HG02884 (cell line): Measurements from ENCODE around the gene OBSCN.

ENCODE experiments used
- ATAC-seq: cut with Tn5 transposase; IDR thresholded peaks from one replicate; pipeline ENCODE4 v1.9.1; 2021; ENCODE audit warnings: mild to moderate bottlenecking, moderate library complexity; ENCODE audit not compliant: unreplicated experiment

OBSCN gene, protein sequence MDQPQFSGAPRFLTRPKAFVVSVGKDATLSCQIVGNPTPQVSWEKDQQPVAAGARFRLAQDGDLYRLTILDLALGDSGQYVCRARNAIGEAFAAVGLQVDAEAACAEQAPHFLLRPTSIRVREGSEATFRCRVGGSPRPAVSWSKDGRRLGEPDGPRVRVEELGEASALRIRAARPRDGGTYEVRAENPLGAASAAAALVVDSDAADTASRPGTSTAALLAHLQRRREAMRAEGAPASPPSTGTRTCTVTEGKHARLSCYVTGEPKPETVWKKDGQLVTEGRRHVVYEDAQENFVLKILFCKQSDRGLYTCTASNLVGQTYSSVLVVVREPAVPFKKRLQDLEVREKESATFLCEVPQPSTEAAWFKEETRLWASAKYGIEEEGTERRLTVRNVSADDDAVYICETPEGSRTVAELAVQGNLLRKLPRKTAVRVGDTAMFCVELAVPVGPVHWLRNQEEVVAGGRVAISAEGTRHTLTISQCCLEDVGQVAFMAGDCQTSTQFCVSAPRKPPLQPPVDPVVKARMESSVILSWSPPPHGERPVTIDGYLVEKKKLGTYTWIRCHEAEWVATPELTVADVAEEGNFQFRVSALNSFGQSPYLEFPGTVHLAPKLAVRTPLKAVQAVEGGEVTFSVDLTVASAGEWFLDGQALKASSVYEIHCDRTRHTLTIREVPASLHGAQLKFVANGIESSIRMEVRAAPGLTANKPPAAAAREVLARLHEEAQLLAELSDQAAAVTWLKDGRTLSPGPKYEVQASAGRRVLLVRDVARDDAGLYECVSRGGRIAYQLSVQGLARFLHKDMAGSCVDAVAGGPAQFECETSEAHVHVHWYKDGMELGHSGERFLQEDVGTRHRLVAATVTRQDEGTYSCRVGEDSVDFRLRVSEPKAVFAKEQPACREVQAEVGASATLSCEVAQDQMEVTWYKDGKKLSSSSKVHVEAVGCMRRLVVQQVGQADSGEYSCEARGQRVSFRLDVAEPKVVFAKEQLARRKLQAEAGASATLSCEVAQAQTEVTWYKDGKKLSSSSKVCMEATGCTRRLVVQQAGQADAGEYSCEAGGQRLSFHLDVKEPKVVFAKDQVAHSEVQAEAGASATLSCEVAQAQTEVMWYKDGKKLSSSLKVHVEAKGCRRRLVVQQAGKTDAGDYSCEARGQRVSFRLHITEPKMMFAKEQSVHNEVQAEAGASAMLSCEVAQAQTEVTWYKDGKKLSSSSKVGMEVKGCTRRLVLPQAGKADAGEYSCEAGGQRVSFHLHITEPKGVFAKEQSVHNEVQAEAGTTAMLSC (N-terminal part only)

DNA sequence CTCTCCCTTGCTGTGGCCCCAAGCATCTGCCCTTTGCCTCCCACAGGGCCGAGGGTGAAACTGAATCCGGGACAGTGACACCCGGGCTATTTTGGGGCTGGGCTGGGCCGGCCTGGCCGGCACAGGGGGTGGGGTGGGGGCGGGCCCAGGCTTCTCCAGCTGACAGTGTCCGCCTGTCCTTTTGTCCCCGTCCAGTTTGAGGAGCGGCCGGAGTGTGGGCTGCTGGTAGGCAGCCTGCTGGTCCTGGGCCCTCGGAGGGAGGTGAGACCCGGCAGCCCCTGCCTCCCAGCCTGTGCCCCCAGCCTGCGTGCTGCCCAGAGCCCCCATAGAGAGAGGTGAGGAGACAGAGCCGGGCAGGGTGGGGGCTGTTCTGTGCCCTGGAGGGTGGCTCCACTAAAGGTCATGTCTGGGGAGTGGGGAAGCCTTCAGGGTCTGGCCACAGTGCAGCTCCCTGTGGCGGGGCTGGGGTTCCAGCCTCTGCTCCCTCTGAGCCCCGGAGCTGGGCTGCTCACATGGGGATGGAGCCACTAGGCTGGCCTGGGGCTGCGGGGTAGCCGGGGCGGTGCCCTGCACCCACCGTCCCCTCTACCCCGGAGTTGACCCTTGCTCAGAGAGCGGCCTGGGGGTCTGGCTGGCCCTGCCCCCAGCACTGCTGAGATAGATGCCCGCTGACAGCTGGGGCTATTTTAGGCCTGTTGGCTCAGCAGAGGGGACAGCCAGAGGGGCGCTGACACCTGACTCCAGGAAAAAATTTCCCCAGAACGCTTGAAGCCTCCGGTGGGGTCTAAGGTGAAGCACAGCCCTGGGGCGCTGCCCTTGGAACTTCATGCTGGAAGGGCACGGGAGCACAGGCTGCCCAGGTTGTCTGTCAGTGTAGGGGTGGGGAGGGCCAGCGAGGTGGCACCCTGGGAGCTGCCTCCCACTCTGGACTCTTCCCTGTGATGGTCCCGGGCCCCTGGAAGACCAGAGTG is at the start of gene OBSCN:
TSS of gene OBSCN (plus strand) at position 194 of the 971 bp plus-strand sequence. CDS start 3,740 bp downstream, outside the sequence.
- no peak for ATAC-seq

DNA sequence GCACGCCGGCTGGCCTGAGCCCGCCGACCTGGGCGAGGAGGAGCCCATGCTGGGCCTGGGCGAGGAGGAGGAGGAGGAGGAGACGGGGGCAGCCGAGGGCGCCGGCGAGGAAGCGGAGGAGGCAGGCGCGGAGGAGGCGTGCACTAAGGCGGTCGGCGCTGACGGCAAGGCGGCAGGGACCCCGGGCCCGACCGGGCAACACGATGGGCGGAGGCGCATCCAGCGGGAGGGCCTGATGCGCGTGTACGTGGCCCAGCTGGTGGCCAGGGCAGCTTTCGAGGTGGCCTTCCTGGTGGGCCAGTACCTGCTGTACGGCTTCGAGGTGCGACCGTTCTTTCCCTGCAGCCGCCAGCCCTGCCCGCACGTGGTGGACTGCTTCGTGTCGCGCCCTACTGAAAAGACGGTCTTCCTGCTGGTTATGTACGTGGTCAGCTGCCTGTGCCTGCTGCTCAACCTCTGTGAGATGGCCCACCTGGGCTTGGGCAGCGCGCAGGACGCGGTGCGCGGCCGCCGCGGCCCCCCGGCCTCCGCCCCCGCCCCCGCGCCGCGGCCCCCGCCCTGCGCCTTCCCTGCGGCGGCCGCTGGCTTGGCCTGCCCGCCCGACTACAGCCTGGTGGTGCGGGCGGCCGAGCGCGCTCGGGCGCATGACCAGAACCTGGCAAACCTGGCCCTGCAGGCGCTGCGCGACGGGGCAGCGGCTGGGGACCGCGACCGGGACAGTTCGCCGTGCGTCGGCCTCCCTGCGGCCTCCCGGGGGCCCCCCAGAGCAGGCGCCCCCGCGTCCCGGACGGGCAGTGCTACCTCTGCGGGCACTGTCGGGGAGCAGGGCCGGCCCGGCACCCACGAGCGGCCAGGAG is 49.5 kb upstream of the OBSCN start:
- no peak for ATAC-seq

DNA sequence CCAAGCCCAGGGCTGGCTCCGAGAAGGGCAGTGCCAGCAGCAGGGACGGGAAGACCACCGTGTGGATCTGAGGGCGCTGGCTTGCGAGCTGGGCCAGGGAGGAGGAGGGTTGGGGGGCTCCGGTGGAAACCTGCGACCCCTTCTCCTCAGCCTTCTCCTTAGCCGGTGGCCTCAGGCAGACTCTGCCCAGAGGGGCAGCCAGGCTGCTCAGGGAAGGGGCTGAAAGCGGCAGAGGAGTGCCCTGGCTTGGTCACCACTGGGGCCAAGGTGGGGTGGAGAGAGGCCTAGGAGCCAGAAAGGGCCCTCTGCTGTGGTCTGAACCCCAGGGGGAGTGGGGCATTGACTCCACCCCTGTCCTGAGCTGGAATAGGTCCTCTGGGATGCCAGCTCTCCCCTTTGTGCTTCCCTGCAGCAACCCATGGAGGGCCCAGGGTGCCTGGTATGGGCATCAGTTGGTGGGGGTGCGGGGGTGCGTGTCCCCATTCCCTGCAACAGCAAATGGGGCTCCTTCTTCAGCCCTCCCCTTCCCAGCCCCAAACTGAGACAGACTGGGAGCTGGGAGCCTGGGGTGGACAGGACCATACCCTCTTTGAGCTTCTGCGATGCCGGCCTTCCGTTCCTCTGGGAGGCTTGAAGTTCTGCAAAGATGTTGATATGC is 48.7 kb upstream of the OBSCN start:
- ATAC-seq = no peak

DNA sequence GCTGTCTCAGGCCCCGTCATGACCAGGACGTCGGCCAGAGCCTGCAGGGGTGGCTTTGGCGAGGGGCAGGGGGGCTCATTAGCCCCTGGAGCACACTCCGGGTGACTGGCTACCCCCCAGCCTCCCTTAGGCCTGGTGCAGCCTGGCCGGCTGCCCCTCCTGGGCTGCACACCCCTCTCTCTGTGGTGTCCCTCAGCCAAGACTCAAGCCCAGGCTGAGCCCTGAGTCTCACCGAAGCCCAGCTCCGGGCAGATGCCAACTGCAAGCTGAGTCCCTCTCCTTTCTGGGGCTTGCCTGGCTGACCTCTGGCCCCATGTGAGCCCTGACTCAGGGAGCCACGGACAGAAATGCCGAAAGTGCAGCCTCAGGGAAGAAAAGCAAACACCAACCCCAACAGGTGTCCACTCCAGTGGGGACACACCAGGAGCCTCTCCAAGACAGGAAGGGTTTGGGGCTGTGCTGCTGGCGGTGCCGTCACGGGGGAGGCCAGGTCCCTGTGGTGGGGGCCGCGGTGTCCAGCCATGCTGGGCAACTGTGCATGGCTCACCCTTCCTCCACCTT is 47.6 kb upstream of the OBSCN start:
- no peak for ATAC-seq

DNA sequence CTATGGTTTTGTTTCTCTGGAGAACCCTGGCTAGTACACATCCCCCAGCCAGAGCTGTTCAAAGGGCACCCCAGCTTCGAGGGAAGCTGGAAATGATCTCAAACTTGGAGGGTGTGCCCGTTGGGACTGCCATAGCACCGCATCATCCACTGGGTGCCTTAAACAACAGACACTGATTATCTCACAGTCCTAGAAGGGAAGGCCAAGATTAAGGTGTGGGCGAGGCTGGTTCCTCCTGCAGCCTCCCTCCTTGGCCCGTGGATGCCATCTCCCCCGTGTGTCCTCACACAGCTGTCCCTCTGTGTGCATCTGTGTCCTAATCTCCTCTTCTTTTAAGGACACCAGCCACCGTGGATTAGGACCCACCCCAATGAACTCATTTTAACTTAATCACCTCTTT is 46.5 kb upstream of the OBSCN start:
- no peak for ATAC-seq

DNA sequence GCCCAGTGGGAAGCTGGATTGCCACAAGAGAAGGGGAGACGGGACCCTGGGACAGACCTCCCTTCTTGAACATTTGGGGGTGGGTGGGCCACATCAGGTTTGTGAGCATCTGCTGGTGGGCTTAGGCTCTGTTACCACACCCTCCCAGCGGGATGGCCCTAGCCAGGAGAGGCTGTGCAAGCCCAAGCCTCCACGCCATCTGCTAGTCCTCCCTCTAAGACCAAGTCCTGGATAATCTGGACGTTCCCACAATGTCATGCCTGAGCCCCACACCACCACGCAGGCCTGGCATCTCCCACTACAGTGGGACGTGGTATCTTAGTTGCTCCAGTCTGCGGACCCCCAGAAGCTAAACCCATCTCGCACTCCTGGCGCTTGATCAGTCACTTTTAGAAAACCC is 46.0 kb upstream of the OBSCN start:
- no peak for ATAC-seq

DNA sequence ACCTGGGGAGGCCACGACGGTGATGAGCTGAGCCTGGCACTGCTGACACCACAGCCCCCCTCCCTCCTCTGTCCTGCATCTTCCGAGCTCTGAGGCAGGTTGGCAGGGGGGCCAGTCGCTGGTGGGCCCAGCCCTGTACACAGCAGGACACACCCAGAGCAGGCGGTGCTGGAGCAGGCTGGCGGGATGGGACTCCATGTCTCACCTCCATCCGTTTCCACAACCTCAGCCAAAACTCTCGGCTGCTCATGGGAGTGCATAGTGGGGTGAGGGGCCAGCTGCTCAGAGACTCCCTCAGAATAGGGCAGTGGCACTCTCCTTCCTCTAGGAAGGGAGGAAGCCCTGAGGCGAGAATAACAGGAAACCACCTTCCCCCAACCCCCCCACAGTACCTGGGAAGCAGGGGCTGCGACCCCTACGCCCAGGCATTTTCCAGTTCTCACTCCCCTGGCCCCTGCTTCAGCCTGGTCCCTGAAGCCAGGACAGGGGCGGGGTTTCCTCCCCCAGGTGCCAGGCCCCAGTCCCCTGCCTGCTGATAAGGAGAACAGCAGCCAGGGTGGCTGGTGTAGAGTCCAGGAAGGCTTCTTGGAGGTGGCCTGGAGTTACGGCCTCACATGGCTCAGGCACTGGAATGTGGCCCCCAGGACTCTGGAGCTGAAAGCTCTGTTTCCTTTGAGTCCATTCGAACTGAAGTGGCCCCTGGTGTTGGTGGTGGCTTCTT is 45.4 kb upstream of the OBSCN start:
- ATAC-seq = no peak

DNA sequence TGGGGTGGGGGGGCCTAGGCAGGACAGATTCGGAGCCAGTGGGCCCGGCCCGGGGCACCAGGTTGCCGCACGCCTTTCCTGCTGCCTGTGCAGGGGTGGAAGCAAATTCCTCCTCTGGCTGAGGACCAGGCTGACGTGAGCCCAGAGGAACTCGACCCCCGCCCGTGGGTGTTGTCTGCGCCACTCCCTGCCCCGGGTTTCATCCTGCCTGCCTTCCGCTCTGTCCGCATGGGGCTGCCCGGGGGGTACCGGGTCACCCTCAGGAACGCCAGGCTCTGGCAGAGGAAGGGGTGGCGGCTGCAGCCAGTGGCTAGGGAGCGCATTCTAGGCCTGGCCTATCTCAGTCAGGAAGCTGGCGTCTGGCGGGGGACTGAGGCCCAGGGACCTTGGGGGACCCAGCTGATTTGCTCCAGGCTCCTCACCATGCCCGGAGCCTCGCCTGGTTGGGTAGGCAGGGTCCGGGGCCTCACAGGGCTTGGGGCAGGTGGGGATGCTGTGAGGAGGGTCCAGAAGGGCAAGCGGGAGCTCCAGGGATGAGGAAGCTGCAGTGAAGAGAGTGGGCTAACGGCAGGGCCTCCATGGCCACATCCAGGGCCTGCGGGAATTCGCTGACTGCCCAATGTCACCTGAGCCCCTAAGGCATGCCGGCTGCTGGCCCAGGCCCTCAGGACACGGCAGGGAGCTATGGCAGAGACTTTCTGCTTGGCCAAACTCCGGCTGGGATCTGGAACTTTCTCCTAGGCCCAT is 44.7 kb upstream of the OBSCN start:
- ATAC-seq = no peak

DNA sequence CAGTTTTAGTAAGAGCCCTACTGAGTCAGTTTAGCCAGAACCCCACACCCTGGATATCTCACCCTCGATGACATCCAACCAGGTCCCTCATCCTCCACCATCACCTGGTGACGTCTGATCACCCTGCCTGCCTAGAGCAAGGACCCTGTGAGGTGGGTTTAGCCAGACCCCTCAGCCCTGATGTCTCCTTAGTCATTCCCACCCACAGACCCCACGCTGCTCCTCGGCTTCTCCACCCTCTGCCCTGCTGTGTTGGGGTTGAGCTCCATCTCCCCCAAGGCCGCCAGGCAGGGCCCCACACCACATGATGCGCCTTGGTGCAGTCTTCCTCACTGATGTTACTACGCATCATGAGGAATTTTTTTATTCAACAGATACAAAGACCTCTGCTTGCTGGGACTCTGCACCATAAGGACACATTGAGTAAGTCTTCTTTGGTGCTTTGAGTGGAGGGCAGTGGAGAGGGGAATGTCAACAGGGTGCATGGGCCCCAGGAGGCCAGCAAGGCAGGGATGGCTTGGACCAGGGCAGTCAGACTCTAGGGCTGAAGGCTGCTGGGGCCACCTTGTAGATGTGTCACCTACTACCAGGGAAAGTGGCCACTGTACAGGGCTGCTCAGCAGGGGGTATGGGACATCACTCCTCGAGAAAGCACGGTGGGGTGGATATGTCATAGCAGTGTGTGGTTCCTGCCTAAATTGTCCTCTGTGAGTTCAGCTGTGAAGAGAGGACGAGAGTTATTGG is 43.9 kb upstream of the OBSCN start:
- no peak for ATAC-seq

DNA sequence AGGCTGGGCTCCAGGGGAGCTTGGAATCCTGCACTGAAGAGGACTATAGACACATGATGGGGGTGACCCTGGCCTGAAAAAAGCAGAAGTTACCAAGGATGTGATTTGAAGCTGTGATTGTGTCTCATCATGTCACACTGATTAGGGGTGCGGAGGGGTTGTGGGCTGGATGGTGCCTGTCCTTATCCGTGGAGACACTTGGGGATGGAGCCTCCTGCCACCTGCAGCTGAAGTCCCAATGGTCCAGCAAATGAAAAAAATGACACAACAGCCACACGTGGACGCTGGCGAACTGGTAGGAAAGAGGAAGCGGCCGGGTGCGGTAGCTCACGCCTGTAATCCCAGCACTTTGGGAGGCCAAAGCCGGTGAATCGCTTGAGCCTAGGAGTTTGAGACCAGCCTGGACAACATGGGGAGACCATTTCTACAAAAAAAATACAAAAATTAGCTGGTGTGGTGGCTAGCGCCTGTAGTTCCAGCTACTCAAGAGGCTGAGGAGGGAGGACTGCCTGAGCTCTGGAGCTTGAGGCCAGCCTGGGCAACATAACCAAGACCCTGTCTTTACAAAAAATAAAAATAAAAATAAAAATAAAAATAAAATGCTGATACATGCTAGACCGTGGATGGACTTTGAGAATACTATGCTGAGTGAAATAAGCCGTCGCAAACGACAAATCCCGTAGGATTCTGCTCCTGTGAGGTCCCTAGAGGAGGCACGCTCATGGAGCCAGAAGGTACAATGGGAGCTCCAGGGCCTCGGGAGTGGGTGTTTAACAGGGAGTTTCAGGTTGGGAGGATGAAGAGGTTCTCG is 43.1 kb upstream of the OBSCN start:
- peak; percentile 0 for ATAC-seq

DNA sequence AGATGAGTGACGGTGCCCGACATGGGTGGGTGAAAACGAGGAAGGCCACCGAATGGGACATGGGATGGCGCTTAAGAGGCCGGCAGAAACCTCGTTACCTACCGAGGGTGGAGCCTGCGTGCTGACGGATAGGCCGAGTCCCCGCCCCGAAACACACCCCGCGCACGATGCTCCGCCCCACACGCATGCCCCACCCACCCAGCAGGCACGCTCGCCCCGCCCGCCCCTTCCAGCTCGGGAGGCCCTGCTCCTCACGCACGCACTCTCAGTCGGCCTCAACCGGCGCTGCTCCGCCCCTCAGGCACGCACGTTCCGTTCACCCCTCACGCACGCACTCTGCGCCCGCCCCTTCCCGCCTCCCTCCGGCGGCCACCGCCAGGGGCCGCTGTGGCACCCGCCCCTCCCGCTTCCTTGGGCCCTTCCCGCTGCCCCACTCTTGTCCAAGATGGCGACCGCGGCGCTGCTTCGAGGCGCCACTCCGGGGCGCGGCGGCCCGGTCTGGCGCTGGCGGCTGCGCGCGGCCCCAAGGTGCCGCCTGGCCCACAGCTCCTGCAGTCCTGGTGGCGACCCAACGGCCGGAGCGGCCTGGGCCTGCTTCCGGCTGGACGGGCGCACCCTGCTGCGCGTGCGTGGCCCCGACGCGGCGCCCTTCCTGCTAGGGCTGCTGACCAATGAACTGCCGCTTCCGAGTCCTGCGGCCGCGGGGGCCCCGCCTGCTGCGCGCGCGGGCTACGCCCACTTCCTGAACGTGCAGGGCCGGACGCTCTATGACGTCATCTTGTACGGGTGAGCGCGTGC is 42.3 kb upstream of the OBSCN start, which contains the start of gene IBA57:
TSS of gene IBA57 (plus strand) at position 433 of the 798 bp plus-strand sequence. CDS start at position 446, 13 bp downstream.
- peak; percentile 79 for ATAC-seq

DNA sequence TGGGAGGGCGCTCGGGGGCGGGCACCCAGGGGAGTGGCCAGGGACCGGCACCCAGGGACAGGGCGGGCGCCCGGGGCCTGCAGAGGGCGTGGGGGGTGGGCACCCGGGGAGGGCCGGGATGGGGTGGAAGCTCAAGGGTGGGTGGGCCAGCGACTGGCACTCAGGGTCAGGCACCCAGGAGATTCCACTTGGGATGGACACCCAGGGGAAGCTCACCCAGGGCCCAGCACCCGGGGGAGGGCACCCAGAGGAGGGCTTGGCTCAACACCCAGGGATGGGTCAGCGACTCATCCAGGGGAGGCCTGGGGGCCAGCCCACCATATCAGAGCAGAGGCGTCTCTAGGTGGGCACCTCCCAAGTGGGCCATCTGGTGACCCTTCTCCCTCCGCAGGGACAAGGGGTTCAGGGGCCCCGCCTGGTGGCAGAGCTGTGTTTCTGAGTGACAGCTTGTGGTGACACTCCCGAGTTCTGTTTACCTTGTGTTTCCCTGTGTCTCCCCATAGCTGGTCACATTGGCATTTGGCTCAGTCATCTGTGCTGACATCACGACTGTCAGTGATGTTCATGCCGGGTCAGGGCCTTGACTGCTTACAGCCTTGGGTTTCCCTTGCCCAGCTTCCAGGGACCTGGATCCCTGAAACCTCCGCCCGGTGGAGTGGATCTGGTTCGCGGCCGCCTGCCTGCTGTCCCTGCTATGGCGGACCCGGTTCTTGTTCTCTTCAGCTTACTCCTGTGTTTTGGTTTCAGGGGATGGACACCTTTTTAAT is 41.5 kb upstream of the OBSCN start:
- peak; percentile 13 for ATAC-seq

DNA sequence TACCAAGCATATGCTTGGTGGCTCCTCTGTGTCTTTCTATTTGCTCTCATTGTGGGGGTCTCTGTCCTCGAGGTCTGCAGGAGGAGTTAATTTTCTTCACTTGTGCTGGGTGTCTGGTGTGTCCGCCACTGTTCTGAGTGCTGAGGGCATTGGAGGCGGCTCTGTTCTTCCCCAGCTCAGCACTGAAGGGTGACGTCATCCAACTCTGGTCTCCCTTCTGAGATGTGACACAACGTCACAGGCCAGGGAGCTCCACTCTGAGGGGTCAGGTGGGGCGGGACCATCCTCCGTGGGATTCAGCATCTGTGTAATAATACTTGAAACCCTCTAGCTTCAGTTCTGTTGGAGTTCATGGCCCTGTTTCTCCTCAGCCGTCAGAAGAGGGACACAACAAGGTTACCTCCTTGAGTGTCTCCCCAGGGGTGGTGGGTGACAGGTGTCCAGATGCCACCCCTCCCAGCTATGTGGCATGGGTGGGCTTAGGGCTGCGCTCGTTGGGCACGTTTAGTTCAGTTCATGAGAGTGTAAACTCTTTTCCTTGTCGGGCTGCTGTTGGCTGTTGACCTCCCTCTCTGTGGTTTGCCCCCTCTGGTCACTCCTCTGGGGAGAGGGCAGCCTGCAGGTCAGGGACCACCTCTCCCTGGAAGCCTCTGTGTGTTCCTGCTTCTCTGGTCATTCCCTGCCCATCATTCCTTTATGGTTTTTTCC is 39.1 kb upstream of the OBSCN start:
- ATAC-seq = no peak
